Liver (tissue), 9 donors: ENCODE results near the gene TSHZ3. TPM values are rescaled to one million over a fixed set of nuclear protein-coding genes. Genes with fewer than 3 reads are reported as not detected.
A peak's percentile ranks its signal among the peaks of the same experiment; 100 is the strongest.

Experiments used
- DNase-seq: peaks from one replicate; pipeline ENCODE4 v3.0.0-alpha.2; 2017; ENCODE audit warnings: low spot score
- H3K27ac ChIP-seq, 2 donors: one replicate each; pipeline ENCODE4 v1.7.0; 2013; ENCODE audit warnings: inconsistent platforms in 2 of 2, low read length in 2 of 2, control low read depth in 1 of 2, low read depth in 1 of 2, mild to moderate bottlenecking in 1 of 2
- H3K27me3 ChIP-seq, 4 donors: one replicate each; pipeline versions ENCODE4 v1.6.1 to v1.7.0; 2013; ENCODE audit warnings: low read length in 3 of 4, inconsistent platforms in 1 of 4, mild to moderate bottlenecking in 1 of 4, moderate library complexity in 1 of 4; ENCODE audit not compliant: control insufficient read depth in 4 of 4, insufficient read depth in 4 of 4
- H3K36me3 ChIP-seq, 4 donors: one replicate each; pipeline versions ENCODE4 v1.6.1 to v1.7.0; 2013; ENCODE audit warnings: low read length in 3 of 4, mild to moderate bottlenecking in 3 of 4, low read depth in 1 of 4, moderate library complexity in 1 of 4; ENCODE audit not compliant: control insufficient read depth in 4 of 4, insufficient read depth in 3 of 4
- H3K4me1 ChIP-seq, 4 donors: one replicate each; pipeline versions ENCODE4 v1.6.1 to v1.7.0; 2013; ENCODE audit warnings: low read length in 3 of 4, mild to moderate bottlenecking in 3 of 4, moderate library complexity in 1 of 4; ENCODE audit not compliant: control insufficient read depth in 4 of 4, insufficient read depth in 4 of 4
- H3K4me3 ChIP-seq, 3 donors: one replicate each; pipeline versions ENCODE4 v1.6.1 to v1.7.0; 2013; ENCODE audit warnings: low read length in 3 of 3, control low read depth in 1 of 3, low read depth in 1 of 3, mild to moderate bottlenecking in 1 of 3
- H3K9ac ChIP-seq, 2 donors: one replicate each; pipeline ENCODE4 v1.7.0; 2013; ENCODE audit warnings: low read length in 2 of 2, mild to moderate bottlenecking in 2 of 2, moderate library complexity in 2 of 2, control low read depth in 1 of 2, low read depth in 1 of 2
- H3K9me3 ChIP-seq, 4 donors: one replicate each; pipeline versions ENCODE4 v1.6.1 to v1.7.0; 2013; ENCODE audit warnings: low read length in 3 of 4; ENCODE audit not compliant: control insufficient read depth in 4 of 4
- ATF3 ChIP-seq: IDR thresholded peaks from 2 replicates; pipeline ENCODE4 v1.6.1; 2016; ENCODE audit warnings: antibody characterized with exemption
- EGR1 ChIP-seq, 2 donors: IDR thresholded peaks; 2 replicates each; pipeline ENCODE4 v1.6.1; 2016 to 2018; ENCODE audit warnings: antibody characterized with exemption in 2 of 2, low read depth in 2 of 2
- FOXA1 ChIP-seq: IDR thresholded peaks from 2 replicates; pipeline ENCODE4 v1.6.1; 2016; ENCODE audit warnings: antibody characterized with exemption
- FOXA2 ChIP-seq: IDR thresholded peaks from 2 replicates; pipeline ENCODE4 v1.6.1; 2016; ENCODE audit warnings: antibody characterized with exemption
- GABPA ChIP-seq, 2 donors: IDR thresholded peaks in 1 of 2; conservative IDR thresholded peaks in 1 of 2; 2 replicates each; pipeline ENCODE4 v1.6.1; 2016; ENCODE audit warnings: antibody characterized with exemption in 2 of 2, mild to moderate bottlenecking in 1 of 2, moderate library complexity in 1 of 2
- HNF4A ChIP-seq, 2 donors: conservative IDR thresholded peaks; 2 replicates each; pipeline ENCODE4 v1.6.1; 2016; ENCODE audit warnings: antibody characterized with exemption in 2 of 2, mild to moderate bottlenecking in 2 of 2
- HNF4G ChIP-seq: IDR thresholded peaks from 2 replicates; pipeline ENCODE4 v1.6.1; 2016; ENCODE audit warnings: antibody characterized with exemption
- JUND ChIP-seq, 2 donors: IDR thresholded peaks; 2 replicates each; pipeline ENCODE4 v1.6.1; 2016; ENCODE audit warnings: antibody characterized with exemption in 2 of 2
- MAX ChIP-seq: IDR thresholded peaks from 2 replicates; pipeline ENCODE4 v1.6.1; 2016; ENCODE audit warnings: antibody characterized with exemption
- RAD21 ChIP-seq, 2 donors: IDR thresholded peaks; 2 replicates each; pipeline ENCODE4 v1.6.1; 2016; ENCODE audit warnings: antibody characterized with exemption in 2 of 2, mild to moderate bottlenecking in 2 of 2
- REST ChIP-seq: IDR thresholded peaks from 2 replicates; pipeline ENCODE4 v1.6.1; 2016; ENCODE audit warnings: antibody characterized with exemption, mild to moderate bottlenecking
- SP1 ChIP-seq: IDR thresholded peaks from 2 replicates; pipeline ENCODE4 v1.6.1; 2018; ENCODE audit warnings: antibody characterized with exemption, mild to moderate bottlenecking
- TAF1 ChIP-seq: conservative IDR thresholded peaks from 2 replicates; pipeline ENCODE4 v1.6.1; 2016; ENCODE audit warnings: antibody characterized with exemption, mild to moderate bottlenecking
- YY1 ChIP-seq: IDR thresholded peaks from 2 replicates; pipeline ENCODE4 v1.6.1; 2016; ENCODE audit warnings: antibody characterized with exemption, mild to moderate bottlenecking
- WGBS: extraction: QIAGEN DNeasy Blood & Tissue Kit; methylation state at CpG from one replicate; pipeline ENCODE4 v1.1.7; 2013; 5-methylcytosine and 5-hydroxymethylcytosine counted together
- polyA plus RNA-seq, 2 donors: library from polyadenylated mRNA; stranded (reverse) in 1 of 2; unstranded in 1 of 2; fragments of 200-250 nt in 1 of 2; fragments of >200 nt in 1 of 2; fragmentation: Nextera tagmentation in 1 of 2; extraction: Ambion mirVana in 1 of 2; gene quantifications; one replicate each; pipeline versions ENCODE4 v1.2.1 to v1.2.3, GENCODE V29; 2013 to 2015
- total RNA-seq, 2 donors: library from RNA; depleted of rRNA; stranded (reverse); fragments of >200 nt; gene quantifications; one replicate each; pipeline ENCODE4 v1.2.3, GENCODE V29; 2014
- donor health status: healthy.
- donor health status: healthy.
- donor health status: healthy.
- donor health status: healthy.
- donor health status: healthy.

TSHZ3 gene
- total and polyA plus RNA-seq, 4 donors: 0.42 to 3.3 (median 0.68) TPM

- Histone ChIP-seq H3K9ac (no peak overlapping the region), H3K27ac (no peak overlapping the region), H3K4me3 (no peak overlapping the region), H3K4me1 (no peaks in the 10 kb centered on the region), H3K36me3 (no peaks in the 10 kb centered on the region), H3K27me3 (peaks cover 0 to 8% (median 0%) of the 10 kb centered on the region in 4 donors), H3K9me3 (peaks cover 0 to 1% (median 0%) of the 10 kb centered on the region in 4 donors)
- WGBS: 73% methylated on average over 10 of the region's 10 CpGs
- TF ChIP-seq YY1: no peak
- no peak for TF ChIP-seq TAF1
- no peak for TF ChIP-seq FOXA1
- no peak for TF ChIP-seq RAD21 (IDR thresholded peaks at IDR 0.05)
- no peak for TF ChIP-seq ATF3
- TF ChIP-seq SP1: no peak
- no peak for DNase-seq
These were observed 86.5 kb downstream of the TSHZ3 start for GRCh38 chr19:31262725-31263191.

- no peak overlapping the region for H3K4me3 ChIP-seq
- no peaks in the 10 kb centered on the region for H3K4me1 ChIP-seq
- 61% methylated on average over 11 of the region's 11 CpGs for WGBS
- peak; percentile 5 for DNase-seq
- H3K27ac ChIP-seq: no peak overlapping the region
- H3K9ac ChIP-seq: no peak overlapping the region
- H3K27me3 ChIP-seq: peaks cover 0 to 8% (median under 1%) of the 10 kb centered on the region in 4 donors
- peaks cover 0 to 1% (median 0%) of the 10 kb centered on the region in 4 donors for H3K9me3 ChIP-seq
- TF ChIP-seq RAD21 (IDR thresholded peaks at IDR 0.05) (no peak), FOXA2 (no peak), GABPA (IDR thresholded peaks at IDR 0.05 in 1 of 2, conservative IDR thresholded peaks at IDR 0.05 in 1 of 2) (no peak), HNF4A (conservative IDR thresholded peaks at IDR 0.05) (no peak), REST (no peak), ATF3 (no peak), HNF4G (no peak)
- no peaks in the 10 kb centered on the region for H3K36me3 ChIP-seq
These were observed 87.5 kb downstream of the TSHZ3 start for GRCh38 chr19:31261603-31262212.

GRCh38 chr19:31261019-31261602 lies 88.1 kb downstream of the TSHZ3 start:
- Histone ChIP-seq H3K36me3 (no peaks in the 10 kb centered on the region), H3K27me3 (peaks cover 0 to 8% (median under 1%) of the 10 kb centered on the region in 4 donors), H3K27ac (no peak overlapping the region), H3K9me3 (peaks cover 0 to 1% (median 0%) of the 10 kb centered on the region in 4 donors), H3K4me1 (no peaks in the 10 kb centered on the region), H3K9ac (no peak overlapping the region), H3K4me3 (no peak overlapping the region)
- WGBS: 49% methylated on average over 3 of the region's 3 CpGs
- DNase-seq: peak; percentile 14
- no peak for TF ChIP-seq RAD21 (IDR thresholded peaks at IDR 0.05)
- TF ChIP-seq YY1: no peak
- no peak for TF ChIP-seq SP1
- no peak for TF ChIP-seq FOXA1
- TF ChIP-seq HNF4A (conservative IDR thresholded peaks at IDR 0.05): no peak
- no peak for TF ChIP-seq MAX
- TF ChIP-seq JUND (IDR thresholded peaks at IDR 0.05): no peak
- no peak for TF ChIP-seq EGR1 (IDR thresholded peaks at IDR 0.05; ENCODE audit: low read depth in 2 of 2)
